GM19238 (cell line): ENCODE data around the gene ADAMTS17.

Experiments
- DNase-seq: peaks from one replicate; pipeline ENCODE4 v3.0.0; 2011; ENCODE audit warnings: low spot score; ENCODE audit not compliant: insufficient read length

Gene ADAMTS17

GRCh38 chr15:100224206-100225185 lies 117.3 kb downstream of the ADAMTS17 start:
- no peak for DNase-seq

- no peak for DNase-seq
Measured at GRCh38 chr15:100222349-100222715, 119.4 kb downstream of the ADAMTS17 start.

- no peak for DNase-seq
Measured at GRCh38 chr15:100221471-100222348, 120.1 kb downstream of the ADAMTS17 start.

GRCh38 chr15:100220058-100220768 lies 121.6 kb downstream of the ADAMTS17 start:
- DNase-seq = no peak

GRCh38 chr15:100218434-100218833 lies 123.3 kb downstream of the ADAMTS17 start:
- no peak for DNase-seq

- no peak for DNase-seq
Measured at GRCh38 chr15:100216182-100216581, 125.6 kb downstream of the ADAMTS17 start.

- DNase-seq = no peak
Measured at GRCh38 chr15:100215843-100216169, 126.0 kb downstream of the ADAMTS17 start.

- no peak for DNase-seq
Measured at GRCh38 chr15:100215031-100215842, 126.5 kb downstream of the ADAMTS17 start.

GRCh38 chr15:100211855-100212850 lies 129.6 kb downstream of the ADAMTS17 start:
- no peak for DNase-seq

GRCh38 chr15:100210338-100210737 lies 131.4 kb downstream of the ADAMTS17 start:
- DNase-seq = no peak

- DNase-seq = no peak
Measured at GRCh38 chr15:100208921-100209603, 132.7 kb downstream of the ADAMTS17 start.

- DNase-seq = no peak
Measured at GRCh38 chr15:100207053-100207452, 134.7 kb downstream of the ADAMTS17 start.

- DNase-seq = no peak
Measured at GRCh38 chr15:100206643-100207042, 135.1 kb downstream of the ADAMTS17 start.

GRCh38 chr15:100205549-100206295 lies 136.1 kb downstream of the ADAMTS17 start:
- DNase-seq = no peak

- no peak for DNase-seq
Measured at GRCh38 chr15:100204771-100205170, 137.0 kb downstream of the ADAMTS17 start.

- DNase-seq = no peak
Measured at GRCh38 chr15:100204211-100204610, 137.6 kb downstream of the ADAMTS17 start.

- no peak for DNase-seq
Measured at GRCh38 chr15:100202309-100202960, 139.3 kb downstream of the ADAMTS17 start.
